Cerebellar cortex (tissue), 1 donor: ENCODE results near the gene VMP1.
"Not testable (repeated sequence)": the region's sequence is repeated elsewhere in the genome, so short reads cannot be mapped to it uniquely, and the experiment has no call there.

Experiments used
- DNase-seq: peaks from one replicate; pipeline ENCODE4 v3.0.0-alpha.2; 2015; ENCODE audit warnings: low spot score

Gene VMP1

GRCh38 chr17:59811209-59811608 lies 103.8 kb downstream of the VMP1 start:
- no peak for DNase-seq

GRCh38 chr17:59812139-59812538 lies 104.7 kb downstream of the VMP1 start:
- DNase-seq = no peak

- DNase-seq = no peak
Measured at GRCh38 chr17:59814276-59814675, 106.8 kb downstream of the VMP1 start.

- no peak for DNase-seq
Measured at GRCh38 chr17:59814685-59815084, 107.2 kb downstream of the VMP1 start.

GRCh38 chr17:59815965-59816364 lies 108.5 kb downstream of the VMP1 start:
- DNase-seq = no peak

- DNase-seq = no peak
Measured at GRCh38 chr17:59825533-59826322, 118.3 kb downstream of the VMP1 start.

- no peak for DNase-seq
Measured at GRCh38 chr17:59826706-59827453, 119.4 kb downstream of the VMP1 start.

- no peak for DNase-seq
Measured at GRCh38 chr17:59827721-59828477, 120.4 kb downstream of the VMP1 start.

- no peak for DNase-seq
Measured at GRCh38 chr17:59828478-59828760, 121.0 kb downstream of the VMP1 start.

GRCh38 chr17:59828819-59829216 lies 121.4 kb downstream of the VMP1 start:
- DNase-seq = not testable (repeated sequence)

- peak; percentile 92 for DNase-seq
Measured at GRCh38 chr17:59829217-59830006, 122.0 kb downstream of the VMP1 start.

- no peak for DNase-seq
Measured at GRCh38 chr17:59830007-59830630, 122.7 kb downstream of the VMP1 start.

- no peak for DNase-seq
Measured at GRCh38 chr17:59830846-59831486, 123.5 kb downstream of the VMP1 start.

- peak; percentile 90 for DNase-seq
Measured at GRCh38 chr17:59832883-59833379, 125.5 kb downstream of the VMP1 start.

- peak; percentile 95 for DNase-seq
Measured at GRCh38 chr17:59837308-59838051, 130.0 kb downstream of the VMP1 start.

GRCh38 chr17:59838052-59838916 lies 130.8 kb downstream of the VMP1 start:
- DNase-seq = no peak

GRCh38 chr17:59839651-59840328 lies 132.3 kb downstream of the VMP1 start:
- no peak for DNase-seq

- no peak for DNase-seq
Measured at GRCh38 chr17:59840329-59841090, 133.1 kb downstream of the VMP1 start.
